GM19324 (cell line): Measurements from ENCODE around the gene POR.

Experiments used
- ATAC-seq: cut with Tn5 transposase; IDR thresholded peaks from one replicate; pipeline ENCODE4 v1.9.1; 2021; ENCODE audit warnings: mild to moderate bottlenecking, moderate library complexity; ENCODE audit not compliant: unreplicated experiment, low FRiP score

POR gene

GRCh38 chr7:75950111-75950681 is 35.2 kb downstream of the POR start:
- no peak for ATAC-seq

GRCh38 chr7:75951506-75951905 is 36.6 kb downstream of the POR start:
- ATAC-seq, result no peak

DNA sequence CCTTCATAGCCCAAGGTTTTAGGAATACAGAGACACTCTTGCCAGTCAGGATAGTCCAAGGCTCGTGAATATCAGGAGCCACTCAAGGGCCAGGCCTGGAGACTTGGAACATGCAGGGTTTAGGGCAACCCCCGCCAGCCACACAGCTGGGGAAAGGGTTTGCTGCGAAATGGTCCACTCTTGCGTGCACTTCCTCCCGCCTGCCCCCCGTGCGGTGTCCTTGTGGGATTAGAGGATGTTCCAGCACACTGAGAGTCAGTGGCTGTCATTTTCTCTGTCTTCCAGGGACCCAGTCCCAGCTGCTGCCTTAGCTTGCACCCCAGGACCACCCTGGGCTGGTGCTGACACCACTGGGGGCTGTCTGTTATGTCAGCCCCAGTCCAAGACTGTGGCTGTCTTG is 38.5 kb downstream of the POR start:
- ATAC-seq, result no peak

DNA sequence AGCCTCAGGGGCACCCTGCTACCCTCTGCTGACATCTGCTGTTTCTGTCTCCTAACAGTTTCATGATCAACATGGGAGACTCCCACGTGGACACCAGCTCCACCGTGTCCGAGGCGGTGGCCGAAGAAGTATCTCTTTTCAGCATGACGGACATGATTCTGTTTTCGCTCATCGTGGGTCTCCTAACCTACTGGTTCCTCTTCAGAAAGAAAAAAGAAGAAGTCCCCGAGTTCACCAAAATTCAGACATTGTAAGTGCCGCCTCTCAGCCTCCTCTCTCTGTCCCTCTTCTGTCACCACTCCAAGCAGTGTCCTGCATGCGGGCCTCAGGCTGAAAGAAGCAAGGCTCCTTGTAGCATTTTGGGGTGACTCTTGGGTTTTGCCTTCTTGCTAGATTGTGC is 39.0 kb downstream of the POR start:
- no peak for ATAC-seq

DNA sequence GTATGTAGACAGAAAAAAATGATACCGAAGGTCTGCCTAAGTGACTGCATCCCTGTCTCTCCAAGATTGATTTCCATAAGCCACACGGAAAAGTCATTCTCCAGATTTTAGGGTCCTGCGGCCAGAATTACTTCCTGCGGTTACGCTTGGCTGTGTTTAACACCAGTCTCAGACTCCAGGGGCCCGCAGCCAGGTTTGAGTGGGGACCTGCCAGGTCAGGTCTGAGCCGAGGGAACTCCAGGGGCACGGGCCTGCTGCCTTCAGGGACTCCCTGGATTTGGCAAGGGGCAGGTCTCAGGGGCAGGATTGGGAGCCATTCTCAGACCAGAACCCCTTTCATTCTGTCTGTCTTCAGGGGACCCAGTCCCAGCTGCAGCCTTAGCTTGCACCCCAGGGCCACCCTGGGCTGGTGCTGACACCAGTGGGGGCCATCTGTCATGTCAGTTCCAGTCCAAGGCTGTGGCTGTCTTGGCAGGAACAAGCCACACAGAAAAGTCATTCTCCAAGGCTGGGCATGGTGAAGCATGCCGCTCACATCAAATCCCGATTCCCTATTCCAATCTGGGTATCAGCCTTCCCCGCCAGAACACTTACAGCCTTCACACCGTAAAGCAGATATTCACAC is 40.5 kb downstream of the POR start:
- no peak for ATAC-seq

- ATAC-seq, result no peak
Observed at GRCh38 chr7:75957021-75957736, 42.2 kb downstream of the POR start.

GRCh38 chr7:75958802-75959543 is 44.0 kb downstream of the POR start:
- ATAC-seq, result no peak

GRCh38 chr7:75960372-75960771 is 45.4 kb downstream of the POR start:
- ATAC-seq, result no peak

DNA sequence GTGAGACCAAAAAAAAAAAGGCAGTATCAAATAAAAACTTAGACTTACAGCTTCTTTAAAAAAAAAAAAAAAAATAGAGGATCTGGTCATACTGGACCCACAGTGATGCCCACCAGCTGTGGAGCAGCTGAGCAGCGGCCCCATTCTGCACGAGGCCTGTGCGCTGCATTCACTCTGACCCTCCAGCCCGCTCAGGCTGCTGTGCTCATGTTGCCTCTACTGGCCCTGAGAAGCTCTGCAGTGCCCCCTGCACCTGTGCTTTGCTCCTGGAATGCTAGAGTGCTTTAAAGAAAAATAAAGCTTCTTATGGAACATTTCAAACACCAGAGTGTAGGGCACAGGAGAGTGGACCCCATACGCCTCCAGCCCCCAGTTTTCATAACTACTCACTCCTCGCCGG is 46.3 kb downstream of the POR start:
- no peak for ATAC-seq

- ATAC-seq, result no peak
Observed at GRCh38 chr7:75962607-75963380, 47.8 kb downstream of the POR start.

- ATAC-seq, result no peak
Observed at GRCh38 chr7:75963381-75963995, 48.5 kb downstream of the POR start.

DNA sequence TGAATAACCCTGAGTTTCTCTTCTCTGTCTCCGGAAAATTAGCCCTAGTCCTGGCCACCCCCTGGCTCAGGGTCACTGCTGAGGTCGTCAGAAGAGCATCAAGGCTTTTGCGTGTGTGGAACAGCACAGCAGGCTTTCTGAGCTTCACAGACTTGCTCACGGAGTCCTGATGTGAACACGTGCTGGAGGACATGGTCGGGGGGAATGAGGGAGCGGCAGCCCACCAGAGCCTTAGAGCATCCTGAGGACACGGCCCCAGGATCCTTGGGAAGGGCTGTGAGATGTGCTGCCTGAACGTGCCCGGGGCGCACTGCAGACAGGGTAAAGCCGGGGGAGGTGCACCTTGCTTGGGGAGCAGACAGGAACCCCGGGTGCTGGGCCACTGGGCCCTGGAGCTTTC is 50.7 kb downstream of the POR start:
- no peak for ATAC-seq

GRCh38 chr7:75966190-75966961 is 51.4 kb downstream of the POR start:
- ATAC-seq, result no peak

- ATAC-seq, result no peak
Observed at GRCh38 chr7:75967055-75967454, 52.1 kb downstream of the POR start.

- no peak for ATAC-seq
Observed at GRCh38 chr7:75967487-75967997, 52.6 kb downstream of the POR start.

DNA sequence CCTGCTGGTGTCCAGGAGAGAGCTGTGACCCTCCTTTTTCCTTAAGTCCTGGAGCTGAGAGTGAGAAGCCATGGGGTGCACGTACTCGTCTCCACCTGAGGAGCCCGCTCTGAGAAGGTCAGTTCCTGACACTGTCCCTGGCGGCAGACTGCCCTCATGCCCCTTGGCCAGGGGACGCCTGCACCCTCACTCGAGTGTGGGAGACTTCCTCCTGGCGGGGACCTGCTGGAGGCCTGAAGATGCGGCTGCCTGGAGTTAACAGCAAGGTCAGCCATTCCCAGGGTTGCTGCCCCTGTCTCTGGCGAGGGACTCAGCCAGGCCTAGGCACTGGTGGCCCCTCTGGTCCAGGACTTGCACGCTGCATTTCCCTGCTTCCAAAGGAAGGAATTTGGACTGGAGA is 53.1 kb downstream of the POR start:
- ATAC-seq, result no peak

DNA sequence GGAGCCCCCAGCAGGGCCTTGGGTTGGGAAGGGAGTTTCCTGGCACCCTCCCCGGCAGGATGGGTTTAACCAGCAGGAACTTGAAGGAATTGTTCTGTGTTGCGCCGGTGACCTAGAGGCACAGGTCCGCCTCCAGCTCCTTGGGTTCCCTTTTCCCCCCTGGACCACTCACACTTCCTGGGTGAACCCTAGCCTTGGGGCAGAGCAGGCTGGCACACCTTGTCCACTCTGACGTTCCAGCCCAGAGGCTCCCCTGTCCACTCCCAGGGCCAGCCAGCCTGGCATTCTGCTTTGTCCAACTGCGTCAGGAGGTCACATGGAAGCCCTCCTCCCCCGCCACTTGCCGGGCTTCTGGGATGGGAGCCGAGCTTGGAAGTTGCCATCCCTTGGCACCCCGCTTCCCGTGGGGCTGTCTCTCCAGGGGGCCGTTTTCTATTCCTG is 53.6 kb downstream of the POR start:
- no peak for ATAC-seq

- no peak for ATAC-seq
Observed at GRCh38 chr7:75969182-75969581, 54.2 kb downstream of the POR start.
